IMR-90 (cell line): ENCODE data around the gene AGTR1. TPM values are rescaled to one million over a fixed set of nuclear protein-coding genes. Genes with fewer than 3 reads are reported as not detected.

Source experiments
- ATAC-seq: fragments of 200-7000 bp; cut with Tn5 transposase; 2 replicates; pipeline ENCODE4 v1.9.1; 2020; ENCODE audit warnings: low read depth, mild to moderate bottlenecking, moderate library complexity
- BruUV-seq: library from RNA; stranded (reverse); fragments of 400-500 nt; replicated peaks from 2 replicates; lab custom pipeline; 2021; lab: Mats Ljungman, UMichigan
- CTCF ChIA-PET: fragments of 300-600 bp; formaldehyde crosslinking; extraction: SDS; loops from one replicate; lab custom pipeline; 2021; ENCODE audit warnings: antibody characterized with exemption; lab: Yijun Ruan, JAX
- POLR2A ChIA-PET: fragments of 300-600 bp; sonication (Branson Sonifier 250); formaldehyde crosslinking; loops from one replicate; lab custom pipeline; 2022; ENCODE audit warnings: antibody characterized with exemption; ENCODE audit not compliant: unreplicated experiment; lab: Charles Lee
- DNase-seq: peaks from one replicate; pipeline ENCODE4 v3.0.0; 2013
- H2AFZ ChIP-seq: replicated peaks from 2 replicates; pipeline ENCODE3; 2013; ENCODE audit warnings: low read length, mild to moderate bottlenecking; ENCODE audit not compliant: poor library complexity
- H2AK5ac ChIP-seq: 2 replicates; pipeline ENCODE4 v1.6.1; 2013; ENCODE audit warnings: low read depth, low read length, inconsistent platforms
- H2AK9ac ChIP-seq: replicated peaks from 2 replicates; pipeline ENCODE3; 2013; ENCODE audit warnings: mild to moderate bottlenecking, low read depth, low read length, moderate library complexity; ENCODE audit not compliant: poor library complexity
- H2BK120ac ChIP-seq: 2 replicates; pipeline ENCODE4 v1.6.1; 2013; ENCODE audit warnings: low read depth, low read length, inconsistent platforms
- H2BK15ac ChIP-seq: 3 replicates; pipeline ENCODE4 v1.6.1; 2013; ENCODE audit warnings: low read depth, low read length, inconsistent platforms
- H2BK20ac ChIP-seq: 2 replicates; pipeline ENCODE4 v1.6.1; 2013; ENCODE audit warnings: low read depth, mild to moderate bottlenecking, inconsistent platforms, low read length, moderate library complexity
- H2BK5ac ChIP-seq: 2 replicates; pipeline ENCODE4 v1.6.1; 2013; ENCODE audit warnings: mild to moderate bottlenecking, low read depth, low read length, inconsistent platforms; ENCODE audit not compliant: poor library complexity, severe bottlenecking
- H3K14ac ChIP-seq: replicated peaks from 2 replicates; pipeline ENCODE4 v1.6.1; 2013; ENCODE audit warnings: low read depth, low read length, inconsistent platforms
- H3K18ac ChIP-seq: 2 replicates; pipeline ENCODE4 v1.6.1; 2013; ENCODE audit warnings: low read depth, low read length, control low read depth
- H3K23ac ChIP-seq: 2 replicates; pipeline ENCODE4 v1.6.1; 2013; ENCODE audit warnings: low read depth, low read length, inconsistent platforms
- H3K27ac ChIP-seq: 2 replicates; pipeline ENCODE4 v1.5.1; 2013; ENCODE audit warnings: mild to moderate bottlenecking, control low read depth, low read length; ENCODE audit not compliant: insufficient read depth
- H3K27me3 ChIP-seq: 2 replicates; pipeline ENCODE4 v1.6.1; 2013; ENCODE audit warnings: low read length; ENCODE audit not compliant: control insufficient read depth, insufficient read depth
- H3K36me3 ChIP-seq: 2 replicates; pipeline ENCODE4 v1.6.1; 2013; ENCODE audit warnings: low read length, mixed read lengths; ENCODE audit not compliant: control insufficient read depth, insufficient read depth
- H3K4ac ChIP-seq: 2 replicates; pipeline ENCODE4 v1.6.1; 2013; ENCODE audit warnings: low read depth, low read length, inconsistent platforms
- H3K4me1 ChIP-seq: 2 replicates; pipeline ENCODE4 v1.6.1; 2013; ENCODE audit warnings: low read length, mixed read lengths; ENCODE audit not compliant: control insufficient read depth, insufficient read depth
- H3K4me2 ChIP-seq: 2 replicates; pipeline ENCODE4 v1.6.1; 2013; ENCODE audit warnings: low read depth, mild to moderate bottlenecking, control low read depth, low read length, moderate library complexity
- H3K4me3 ChIP-seq: 2 replicates; pipeline ENCODE4 v1.5.1; 2013; ENCODE audit warnings: low read depth, mild to moderate bottlenecking, control low read depth, low read length, moderate library complexity; ENCODE audit not compliant: insufficient read depth
- H3K56ac ChIP-seq: 2 replicates; pipeline ENCODE4 v1.6.1; 2013; ENCODE audit warnings: low read length, inconsistent platforms; ENCODE audit not compliant: insufficient read depth; ENCODE audit errors: extremely low read depth
- H3K79me1 ChIP-seq, 2 experiments: 2 replicates each; pipeline ENCODE4 v1.6.1; 2013; ENCODE audit warnings: low read length in 2 of 2, inconsistent platforms in 1 of 2, low read depth in 1 of 2
- H3K9ac ChIP-seq: 2 replicates; pipeline ENCODE4 v1.6.1; 2013; ENCODE audit warnings: low read depth, low read length, control low read depth
- H3K9me1 ChIP-seq: 2 replicates; pipeline ENCODE4 v1.6.1; 2013; ENCODE audit warnings: low read length, inconsistent platforms; ENCODE audit not compliant: insufficient read depth
- H3K9me3 ChIP-seq: 2 replicates; pipeline ENCODE4 v1.6.1; 2013; ENCODE audit warnings: low read length; ENCODE audit not compliant: control insufficient read depth, insufficient read depth
- H4K20me1 ChIP-seq: 2 replicates; pipeline ENCODE4 v1.6.1; 2013; ENCODE audit warnings: low read length, inconsistent platforms; ENCODE audit not compliant: insufficient read depth
- H4K5ac ChIP-seq: 2 replicates; pipeline ENCODE4 v1.6.1; 2013; ENCODE audit warnings: mild to moderate bottlenecking, low read depth, low read length, control low read depth
- H4K8ac ChIP-seq, 2 experiments: 2 replicates each; pipeline ENCODE4 v1.6.1; 2013; ENCODE audit warnings: low read depth in 2 of 2, low read length in 2 of 2, control low read depth in 1 of 2, inconsistent platforms in 1 of 2
- H4K91ac ChIP-seq: 2 replicates; pipeline ENCODE4 v1.6.1; 2013; ENCODE audit warnings: low read depth, low read length, inconsistent platforms; ENCODE audit not compliant: insufficient read depth
- BHLHE40 ChIP-seq: fragments of 150-350 bp; IDR thresholded peaks from 2 replicates; pipeline ENCODE4 v1.6.1; 2016; ENCODE audit warnings: mild to moderate bottlenecking, low read depth, low read length
- RFX5 ChIP-seq: IDR thresholded peaks from 2 replicates; pipeline ENCODE4 v1.8.0; 2012; ENCODE audit warnings: low read depth, mild to moderate bottlenecking, low read length, moderate library complexity
- WGBS, 2 experiments: methylation state at CpG; one replicate each; pipeline versions ENCODE4 v1.1.5 to v1.1.7; 2013; ENCODE audit warnings: missing lambda C conversion rate in 2 of 2; ENCODE audit not compliant: insufficient read length in 1 of 2; ENCODE audit errors: extremely low coverage in 2 of 2; 5-methylcytosine and 5-hydroxymethylcytosine counted together
- dilution Hi-C: fragments of 300-500 bp; cut with HindIII; formaldehyde crosslinking; loops from one replicate; pipeline ENCODE4 v1.14.3; 2018; ENCODE audit warnings: low sequenced_read_pairs; ENCODE audit not compliant: unreplicated experiment
- in situ Hi-C: fragments of 300-500 bp; cut with MboI; formaldehyde crosslinking; loops from 3 replicates; pipeline ENCODE4 v1.14.3; 2019; ENCODE audit warnings: low sequenced_read_pairs, inconsistent platforms, mixed read lengths
- intact Hi-C: fragments of 100-400 bp; cut with micrococcal nuclease; formaldehyde crosslinking; loops from 2 replicates; pipeline ENCODE4 v1.10.0; 2022
- polyA plus RNA-seq, 3 experiments: library from polyadenylated mRNA; depleted of rRNA; stranded (reverse); fragments of >200 nt; gene quantifications; 2 replicates each; pipeline ENCODE4 v1.2.3, GENCODE V29; 2012; ENCODE audit warnings: low replicate concordance in 1 of 3
- total RNA-seq: library from RNA; depleted of rRNA; stranded (reverse); fragments of >200 nt; gene quantifications from 2 replicates; pipeline ENCODE4 v1.2.3, GENCODE V29; 2012
- TF ChIP-seq, protein P1 (sequence below): fragments of 150-350 bp; IDR thresholded peaks from 2 replicates; pipeline ENCODE4 v1.6.1; 2017; ENCODE audit warnings: mild to moderate bottlenecking, antibody characterized with exemption, low read length, low read depth

Gene AGTR1
- total and polyA plus RNA-seq, 2 of the 4 experiments (the other 2 are of a cell fraction) = 2.2 to 2.7 TPM

DNA sequence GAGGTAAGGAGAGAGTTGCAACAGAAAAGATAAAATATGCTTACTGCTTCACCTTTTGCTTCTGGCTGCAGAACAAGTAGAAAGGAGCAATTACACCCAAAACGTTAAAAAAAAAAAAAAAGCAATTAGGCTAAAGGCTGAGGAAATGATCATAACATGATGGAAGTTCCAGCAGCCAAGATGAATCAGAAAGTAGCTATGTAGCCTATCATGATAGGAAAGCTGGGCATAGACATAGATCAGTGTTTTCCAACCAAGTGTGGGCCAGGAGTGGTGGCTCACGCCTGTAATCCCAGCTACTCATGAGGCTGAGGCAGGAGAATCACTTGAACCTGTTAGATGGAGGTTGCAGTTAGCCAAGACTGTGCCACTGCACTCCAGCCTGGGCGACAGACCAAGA, 52.6 kb downstream of the AGTR1 start:
- Histone ChIP-seq H3K14ac (no peak overlapping the region), H4K91ac (no peak overlapping the region), H3K4ac (no peak overlapping the region), H3K27me3 (no peaks in the 10 kb centered on the region), H2BK120ac (no peak overlapping the region), H3K9me1 (no peaks in the 10 kb centered on the region), H3K27ac (no peak overlapping the region), H4K20me1 (no peaks in the 10 kb centered on the region), H3K18ac (no peak overlapping the region), H4K5ac (no peak overlapping the region), H3K9me3 (no peaks in the 10 kb centered on the region), H3K79me1 (no peaks in the 10 kb centered on the region), H3K4me1 (no peaks in the 10 kb centered on the region), H2AK9ac (no peak overlapping the region), H3K36me3 (no peaks in the 10 kb centered on the region), H2BK20ac (no peak overlapping the region), H3K56ac (no peak overlapping the region), H2AFZ (no peak overlapping the region), H2BK15ac (no peak overlapping the region), H3K9ac (no peak overlapping the region), H3K4me2 (no peak overlapping the region), H3K4me3 (no peak overlapping the region), H4K8ac (no peak overlapping the region), H3K23ac (no peak overlapping the region), H2BK5ac (no peak overlapping the region), H2AK5ac (no peak overlapping the region)
- DNase-seq = no peak
- no peak for TF ChIP-seq RFX5
- TF ChIP-seq, protein P1, sequence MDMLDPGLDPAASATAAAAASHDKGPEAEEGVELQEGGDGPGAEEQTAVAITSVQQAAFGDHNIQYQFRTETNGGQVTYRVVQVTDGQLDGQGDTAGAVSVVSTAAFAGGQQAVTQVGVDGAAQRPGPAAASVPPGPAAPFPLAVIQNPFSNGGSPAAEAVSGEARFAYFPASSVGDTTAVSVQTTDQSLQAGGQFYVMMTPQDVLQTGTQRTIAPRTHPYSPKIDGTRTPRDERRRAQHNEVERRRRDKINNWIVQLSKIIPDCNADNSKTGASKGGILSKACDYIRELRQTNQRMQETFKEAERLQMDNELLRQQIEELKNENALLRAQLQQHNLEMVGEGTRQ = no peak
- no peak for TF ChIP-seq BHLHE40
- in situ Hi-C loops (no loop called here), dilution Hi-C loops (no loop called here), intact Hi-C loops (no loop called here)
- WGBS, 2 experiments = no CpG with 5 or more reads among the region's 3 CpGs
- BruUV-seq = no TSS peak
- ATAC-seq = no peak
- POLR2A ChIA-PET = no interaction called here
- CTCF ChIA-PET = no interaction called here
